ENCODE measurements around the gene NGF. TPM values are rescaled to one million over a fixed set of nuclear protein-coding genes. Genes with fewer than 3 reads are reported as not detected.

The NGF gene
- polyA plus RNA-seq, 3 donors: not detected

DNA sequence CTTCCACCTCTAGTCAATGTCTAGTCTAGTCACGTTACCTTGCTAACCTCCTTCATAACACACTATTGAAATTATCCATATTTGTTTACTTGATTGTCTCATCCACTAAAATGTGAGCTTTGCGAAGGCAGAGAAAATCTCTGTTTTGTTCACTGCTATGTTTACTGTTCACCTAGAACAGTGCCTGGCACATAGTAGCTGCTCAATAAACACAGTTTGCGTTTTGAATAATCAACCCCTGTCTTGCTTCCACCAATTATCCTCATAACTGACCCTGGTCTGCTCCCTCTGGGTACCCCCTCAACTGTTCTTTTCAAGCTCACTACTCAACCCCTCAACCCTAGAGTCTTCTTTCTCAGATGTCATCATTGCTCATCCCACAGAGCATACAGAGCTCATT lies 36.5 kb upstream of the NGF start:
- whole genome bisulfite sequencing (ENCODE audit: insufficient coverage): 100% methylated on average over 3 of the region's 3 CpGs
- no peak overlapping the region for H3K4me2 ChIP-seq (replicated peaks; ENCODE audit: extremely low read depth, low read length, poor library complexity, severe bottlenecking)
- H3K36me3 Mint-ChIP-seq: no peaks in the 10 kb centered on the region
- no peak overlapping the region for H3K4me3 Mint-ChIP-seq
- no peak for DNase-seq
- H3K36me3 ChIP-seq (replicated peaks in 1 of 2; ENCODE audit: control insufficient read depth in 1 of 2, insufficient read depth in 2 of 2, low read length in 2 of 2): no peaks in the 10 kb centered on the region
- H2AFZ ChIP-seq (ENCODE audit: insufficient read depth, low read depth, low read length, poor library complexity, severe bottlenecking): no peak overlapping the region
- no peaks in the 10 kb centered on the region for H3K27me3 ChIP-seq (ENCODE audit: control insufficient read depth in 2 of 2, insufficient read depth in 2 of 2, low read length in 2 of 2)
- no peaks in the 10 kb centered on the region for H3K9me3 ChIP-seq (replicated peaks in 1 of 2; ENCODE audit: control insufficient read depth in 1 of 2, insufficient read depth in 1 of 2, low read length in 2 of 2)
- H3K4me1 Mint-ChIP-seq: no peaks in the 10 kb centered on the region
- peaks cover 0 to 2% (median under 1%) of the 10 kb centered on the region in 3 donors for H3K27me3 Mint-ChIP-seq (ENCODE audit: low read depth in 3 of 3)
- no peak overlapping the region for H3K27ac Mint-ChIP-seq
- no peak overlapping the region for H3K27ac ChIP-seq (ENCODE audit: low read depth in 1 of 2, low read length in 2 of 2)
- H3K4me3 ChIP-seq (replicated peaks in 1 of 3; ENCODE audit: low read depth in 2 of 3, low read length in 3 of 3): no peak overlapping the region
- H3K9me3 Mint-ChIP-seq: no peaks in the 10 kb centered on the region
- TF ChIP-seq, protein P1, sequence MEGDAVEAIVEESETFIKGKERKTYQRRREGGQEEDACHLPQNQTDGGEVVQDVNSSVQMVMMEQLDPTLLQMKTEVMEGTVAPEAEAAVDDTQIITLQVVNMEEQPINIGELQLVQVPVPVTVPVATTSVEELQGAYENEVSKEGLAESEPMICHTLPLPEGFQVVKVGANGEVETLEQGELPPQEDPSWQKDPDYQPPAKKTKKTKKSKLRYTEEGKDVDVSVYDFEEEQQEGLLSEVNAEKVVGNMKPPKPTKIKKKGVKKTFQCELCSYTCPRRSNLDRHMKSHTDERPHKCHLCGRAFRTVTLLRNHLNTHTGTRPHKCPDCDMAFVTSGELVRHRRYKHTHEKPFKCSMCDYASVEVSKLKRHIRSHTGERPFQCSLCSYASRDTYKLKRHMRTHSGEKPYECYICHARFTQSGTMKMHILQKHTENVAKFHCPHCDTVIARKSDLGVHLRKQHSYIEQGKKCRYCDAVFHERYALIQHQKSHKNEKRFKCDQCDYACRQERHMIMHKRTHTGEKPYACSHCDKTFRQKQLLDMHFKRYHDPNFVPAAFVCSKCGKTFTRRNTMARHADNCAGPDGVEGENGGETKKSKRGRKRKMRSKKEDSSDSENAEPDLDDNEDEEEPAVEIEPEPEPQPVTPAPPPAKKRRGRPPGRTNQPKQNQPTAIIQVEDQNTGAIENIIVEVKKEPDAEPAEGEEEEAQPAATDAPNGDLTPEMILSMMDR (IDR thresholded peaks at IDR 0.05): no peak
- H3K4me1 ChIP-seq (ENCODE audit: control insufficient read depth in 1 of 2, insufficient read depth in 2 of 2, low read length in 2 of 2): no peaks in the 10 kb centered on the region
- no peaks in the 10 kb centered on the region for H3K79me2 ChIP-seq (ENCODE audit: insufficient read depth, low read length)
- no peaks in the 10 kb centered on the region for H4K20me1 ChIP-seq (ENCODE audit: insufficient read depth, low read length)
- intact Hi-C loops (cut with micrococcal nuclease): no loop called here
- H3K9ac ChIP-seq (ENCODE audit: insufficient read depth, low read length, poor library complexity, severe bottlenecking): no peak overlapping the region

DNA sequence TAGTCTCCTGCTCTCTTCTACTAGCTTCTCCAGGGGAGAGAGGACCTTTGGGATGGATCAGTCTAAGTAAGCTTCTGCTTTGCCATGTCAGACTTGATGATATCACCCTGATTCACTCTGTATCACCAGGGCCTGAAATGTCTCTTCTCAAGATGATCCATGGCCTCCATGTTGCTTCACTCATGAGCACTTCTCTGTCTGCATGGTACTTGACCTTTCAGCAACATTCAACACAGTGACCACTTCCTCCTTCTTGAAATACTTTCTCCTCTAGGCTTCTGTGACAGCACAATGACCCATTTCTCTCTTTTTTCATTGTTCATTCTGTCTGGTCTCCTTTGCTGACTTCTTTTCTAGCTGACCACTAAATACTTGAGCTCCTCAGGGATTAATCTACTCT lies 35.3 kb upstream of the NGF start:
- H2AFZ ChIP-seq (ENCODE audit: insufficient read depth, low read depth, low read length, poor library complexity, severe bottlenecking): no peak overlapping the region
- Mint-ChIP-seq H3K4me3 (no peak overlapping the region), H3K9me3 (no peaks in the 10 kb centered on the region), H3K27me3 (ENCODE audit: low read depth in 3 of 3) (peaks cover 0 to 1% (median 0%) of the 10 kb centered on the region in 3 donors), H3K4me1 (no peaks in the 10 kb centered on the region), H3K36me3 (no peaks in the 10 kb centered on the region), H3K27ac (no peak overlapping the region)
- TF ChIP-seq, protein P1 (IDR thresholded peaks at IDR 0.05): no peak
- H3K4me3 ChIP-seq (replicated peaks in 1 of 3; ENCODE audit: low read depth in 2 of 3, low read length in 3 of 3): no peak overlapping the region
- no peaks in the 10 kb centered on the region for H3K9me3 ChIP-seq (replicated peaks in 1 of 2; ENCODE audit: control insufficient read depth in 1 of 2, insufficient read depth in 1 of 2, low read length in 2 of 2)
- no peaks in the 10 kb centered on the region for H3K4me1 ChIP-seq (ENCODE audit: control insufficient read depth in 1 of 2, insufficient read depth in 2 of 2, low read length in 2 of 2)
- DNase-seq: peak; percentile 36 to 80 (median 41)
- no peak overlapping the region for H3K4me2 ChIP-seq (replicated peaks; ENCODE audit: extremely low read depth, low read length, poor library complexity, severe bottlenecking)
- no peaks in the 10 kb centered on the region for H3K27me3 ChIP-seq (ENCODE audit: control insufficient read depth in 2 of 2, insufficient read depth in 2 of 2, low read length in 2 of 2)
- H3K9ac ChIP-seq (ENCODE audit: insufficient read depth, low read length, poor library complexity, severe bottlenecking): no peak overlapping the region
- H4K20me1 ChIP-seq (ENCODE audit: insufficient read depth, low read length): no peaks in the 10 kb centered on the region
- no peak overlapping the region for H3K27ac ChIP-seq (ENCODE audit: low read depth in 1 of 2, low read length in 2 of 2)
- intact Hi-C loops (cut with micrococcal nuclease): no loop called here
- no peaks in the 10 kb centered on the region for H3K36me3 ChIP-seq (replicated peaks in 1 of 2; ENCODE audit: control insufficient read depth in 1 of 2, insufficient read depth in 2 of 2, low read length in 2 of 2)
- H3K79me2 ChIP-seq (ENCODE audit: insufficient read depth, low read length): no peaks in the 10 kb centered on the region

Measured in CD14-positive monocyte (primary cell).